Glutamatergic neuron (in vitro differentiated cells): ENCODE results near the gene FITM1. TPM values are rescaled to one million over a fixed set of nuclear protein-coding genes. Genes with fewer than 3 reads are reported as not detected.
A peak's percentile ranks its signal among the peaks of the same experiment; 100 is the strongest.

Source experiments
- DNase-seq: peaks from one replicate; pipeline ENCODE4 v3.0.0; 2022
- H3K27ac Mint-ChIP-seq: one replicate; pipeline ENCODE4 v1.8.0; 2020; ENCODE audit warnings: mild to moderate bottlenecking, mixed read lengths, inconsistent platforms; ENCODE audit not compliant: unreplicated experiment
- H3K27me3 Mint-ChIP-seq: one replicate; pipeline ENCODE4 v1.8.0; 2020; ENCODE audit warnings: mild to moderate bottlenecking, moderate library complexity, mixed read lengths, inconsistent platforms; ENCODE audit not compliant: unreplicated experiment
- H3K36me3 Mint-ChIP-seq: one replicate; pipeline ENCODE4 v1.8.0; 2020; ENCODE audit warnings: mild to moderate bottlenecking, mixed read lengths, inconsistent platforms; ENCODE audit not compliant: unreplicated experiment
- H3K4me1 Mint-ChIP-seq: one replicate; pipeline ENCODE4 v1.8.0; 2020; ENCODE audit warnings: mild to moderate bottlenecking, low read depth, mixed read lengths, inconsistent platforms; ENCODE audit not compliant: unreplicated experiment
- H3K4me3 Mint-ChIP-seq: one replicate; pipeline ENCODE4 v1.8.0; 2020; ENCODE audit warnings: mild to moderate bottlenecking, mixed read lengths, inconsistent platforms; ENCODE audit not compliant: unreplicated experiment
- H3K9me3 Mint-ChIP-seq: one replicate; pipeline ENCODE4 v1.8.0; 2020; ENCODE audit warnings: mild to moderate bottlenecking, moderate library complexity, mixed read lengths, inconsistent platforms; ENCODE audit not compliant: unreplicated experiment
- total RNA-seq: library from RNA; stranded (reverse); fragmentation: NEBNext Ultra II Directional; extraction: Animal tissue kit (Norgen Biotek cat#: 25700); gene quantifications from one replicate; pipeline ENCODE4 v1.2.1, GENCODE V29; 2021; ENCODE audit not compliant: unreplicated experiment
- TF ChIP-seq, protein P1 (sequence below): fragments of 200-600 bp; sonication (generic); IDR thresholded peaks from one replicate; pipeline ENCODE4 v1.5.0; 2021; ENCODE audit not compliant: partially characterized antibody, unreplicated experiment

FITM1 gene
- total RNA-seq, 1 donor from 2014 or later = 0.66 TPM

DNA sequence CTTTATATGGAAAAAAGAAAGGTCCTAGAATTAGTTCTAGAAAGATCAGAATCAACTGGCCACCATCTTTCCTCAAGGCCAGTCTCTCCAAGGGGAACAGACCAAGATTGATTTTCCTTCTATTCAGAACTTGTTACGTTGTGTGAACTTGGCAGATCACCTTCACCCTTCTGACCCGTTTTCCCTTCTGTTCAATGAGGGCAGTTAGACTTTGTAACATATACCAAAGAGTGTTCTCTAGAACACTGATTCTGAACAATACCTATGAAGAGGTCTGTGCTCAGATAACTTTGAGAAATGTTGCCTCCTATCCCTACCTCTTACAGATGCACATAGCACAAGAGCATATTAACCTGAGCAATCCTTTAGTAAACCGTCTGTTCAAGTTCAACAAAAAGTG is 47.0 kb upstream of the FITM1 start:
- peaks cover 28% of the 10 kb centered on the region for H3K27me3 Mint-ChIP-seq

DNA sequence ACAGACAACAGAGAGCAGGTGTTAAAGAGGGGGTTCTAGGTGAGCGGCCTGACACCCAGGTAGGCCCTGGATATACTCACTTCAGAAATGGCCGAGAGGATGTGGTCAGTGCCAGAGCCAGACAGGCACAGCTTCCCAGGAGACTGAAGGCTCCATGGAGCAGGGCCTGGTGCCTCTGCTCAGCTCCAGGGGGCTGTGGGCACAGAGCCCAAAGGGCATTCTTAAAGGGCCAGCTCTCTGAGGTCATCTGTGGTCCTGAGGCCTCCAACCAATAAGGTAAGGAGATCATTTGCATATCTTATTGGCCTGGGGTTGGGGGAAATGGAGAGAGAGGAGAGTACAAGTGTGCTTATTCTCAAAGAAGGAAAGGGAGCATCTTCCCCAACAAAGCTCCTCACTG is 46.0 kb upstream of the FITM1 start:
- Mint-ChIP-seq H3K27ac (peak overlapping the region; percentile 76), H3K4me1 (peaks cover 44% of the 10 kb centered on the region), H3K9me3 (peaks cover 31% of the 10 kb centered on the region), H3K27me3 (peaks cover 21% of the 10 kb centered on the region), H3K36me3 (peaks cover 10% of the 10 kb centered on the region), H3K4me3 (no peak overlapping the region)
- TF ChIP-seq, protein P1, sequence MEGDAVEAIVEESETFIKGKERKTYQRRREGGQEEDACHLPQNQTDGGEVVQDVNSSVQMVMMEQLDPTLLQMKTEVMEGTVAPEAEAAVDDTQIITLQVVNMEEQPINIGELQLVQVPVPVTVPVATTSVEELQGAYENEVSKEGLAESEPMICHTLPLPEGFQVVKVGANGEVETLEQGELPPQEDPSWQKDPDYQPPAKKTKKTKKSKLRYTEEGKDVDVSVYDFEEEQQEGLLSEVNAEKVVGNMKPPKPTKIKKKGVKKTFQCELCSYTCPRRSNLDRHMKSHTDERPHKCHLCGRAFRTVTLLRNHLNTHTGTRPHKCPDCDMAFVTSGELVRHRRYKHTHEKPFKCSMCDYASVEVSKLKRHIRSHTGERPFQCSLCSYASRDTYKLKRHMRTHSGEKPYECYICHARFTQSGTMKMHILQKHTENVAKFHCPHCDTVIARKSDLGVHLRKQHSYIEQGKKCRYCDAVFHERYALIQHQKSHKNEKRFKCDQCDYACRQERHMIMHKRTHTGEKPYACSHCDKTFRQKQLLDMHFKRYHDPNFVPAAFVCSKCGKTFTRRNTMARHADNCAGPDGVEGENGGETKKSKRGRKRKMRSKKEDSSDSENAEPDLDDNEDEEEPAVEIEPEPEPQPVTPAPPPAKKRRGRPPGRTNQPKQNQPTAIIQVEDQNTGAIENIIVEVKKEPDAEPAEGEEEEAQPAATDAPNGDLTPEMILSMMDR = no peak
- DNase-seq = no peak

More for the DNA sequence above, 47.0 kb upstream of the FITM1 start:
- Mint-ChIP-seq H3K27ac (no peak overlapping the region), H3K36me3 (peaks cover 10% of the 10 kb centered on the region), H3K4me1 (peaks cover 49% of the 10 kb centered on the region), H3K4me3 (no peak overlapping the region), H3K9me3 (peaks cover 36% of the 10 kb centered on the region)
- no peak for DNase-seq
- TF ChIP-seq, protein P1 = no peak

DNA sequence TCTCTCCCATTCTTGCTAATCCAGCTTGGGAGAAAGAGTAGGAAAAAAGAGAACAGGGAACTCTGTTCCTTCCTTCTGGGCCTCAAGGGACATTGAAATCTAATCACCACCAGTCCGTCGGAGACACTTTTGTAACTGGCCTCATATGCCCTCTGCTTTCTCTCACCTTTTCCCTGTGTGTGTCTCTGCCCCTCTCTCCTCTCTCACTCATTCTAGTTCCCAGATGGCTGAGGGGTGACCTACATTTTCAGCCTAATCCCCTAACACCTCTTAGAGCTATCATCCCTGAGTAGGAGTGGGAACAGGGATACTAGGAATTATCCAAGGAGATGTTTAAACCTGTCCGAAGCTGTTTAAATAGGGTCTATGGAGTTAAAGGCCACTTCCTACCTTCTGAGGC is 45.2 kb upstream of the FITM1 start:
- peaks cover 46% of the 10 kb centered on the region for H3K4me1 Mint-ChIP-seq
- DNase-seq = no peak
- TF ChIP-seq, protein P1 = no peak
- peak overlapping the region; percentile 39 for H3K4me3 Mint-ChIP-seq
- peaks cover 23% of the 10 kb centered on the region for H3K9me3 Mint-ChIP-seq
- peaks cover 13% of the 10 kb centered on the region for H3K27me3 Mint-ChIP-seq
- peak overlapping the region; percentile 76 for H3K27ac Mint-ChIP-seq
- H3K36me3 Mint-ChIP-seq = peaks cover 10% of the 10 kb centered on the region

DNA sequence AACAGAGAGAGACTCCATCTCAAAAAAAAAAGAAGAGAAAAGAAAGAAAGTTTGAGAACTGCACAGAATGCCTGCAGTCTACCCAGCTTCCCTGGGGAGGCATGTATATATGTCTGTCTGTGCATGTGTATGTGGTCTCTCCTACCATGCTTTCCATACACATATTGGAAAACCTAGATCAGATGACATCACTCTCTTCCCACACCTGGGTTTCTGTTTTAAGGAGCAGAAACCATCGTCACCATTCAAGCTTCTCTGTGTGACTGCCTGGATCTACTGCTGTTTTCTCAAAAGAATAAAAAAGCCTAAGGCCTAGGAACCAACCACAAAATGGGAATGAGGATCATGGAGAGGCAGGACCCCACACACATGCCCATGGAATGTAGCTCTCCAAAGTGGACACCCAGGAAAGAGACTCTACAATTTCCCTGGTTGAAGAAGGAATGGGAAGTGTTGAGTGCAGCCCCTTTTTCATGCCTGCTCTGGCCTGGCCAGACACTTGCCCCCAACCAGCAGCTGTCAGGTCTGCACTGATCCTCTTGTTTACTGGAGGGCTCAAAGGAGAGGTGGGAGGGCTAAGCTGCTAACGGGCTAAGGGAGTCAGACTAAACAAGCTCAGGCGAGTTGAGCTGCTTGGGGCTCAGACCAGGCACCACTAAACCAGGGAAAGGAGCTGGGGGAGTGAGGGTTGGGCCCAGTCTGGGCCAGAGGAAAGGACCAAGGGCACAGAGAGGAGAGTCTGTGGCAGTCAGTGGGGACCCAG is 44.1 kb upstream of the FITM1 start:
- Mint-ChIP-seq H3K36me3 (peaks cover 10% of the 10 kb centered on the region), H3K27ac (peak overlapping the region; percentile 49)

DNA sequence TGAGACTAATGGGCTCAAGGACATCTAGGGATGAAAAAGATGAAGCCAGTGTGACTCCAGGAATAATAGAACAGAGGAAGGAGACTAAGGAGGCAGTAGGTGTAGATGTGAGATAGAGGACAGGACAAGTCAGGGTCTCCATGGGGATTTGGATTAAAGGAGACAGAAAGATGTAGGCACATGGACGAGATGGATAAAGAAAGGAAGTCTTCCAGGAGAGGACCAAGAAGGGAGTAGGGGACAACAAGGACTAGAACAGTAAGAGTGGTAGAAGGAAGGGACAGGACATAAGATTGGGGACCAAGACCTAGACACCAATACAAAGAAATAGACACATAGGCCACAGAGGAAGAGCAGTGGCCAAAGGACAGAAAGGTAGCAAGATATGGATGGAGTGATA is 43.5 kb upstream of the FITM1 start:
- Mint-ChIP-seq H3K4me1 (peaks cover 44% of the 10 kb centered on the region), H3K4me3 (no peak overlapping the region)

More for the DNA sequence above, 44.1 kb upstream of the FITM1 start:
- TF ChIP-seq, protein P1 = no peak
- Mint-ChIP-seq H3K4me3 (no peak overlapping the region), H3K4me1 (peaks cover 47% of the 10 kb centered on the region), H3K27me3 (peaks cover 7% of the 10 kb centered on the region), H3K9me3 (peaks cover 19% of the 10 kb centered on the region)
- DNase-seq = no peak

More for the DNA sequence above, 43.5 kb upstream of the FITM1 start:
- TF ChIP-seq, protein P1 = no peak
- DNase-seq = no peak
- Mint-ChIP-seq H3K27ac (peak overlapping the region; percentile 8), H3K36me3 (peaks cover 10% of the 10 kb centered on the region), H3K27me3 (peaks cover 5% of the 10 kb centered on the region), H3K9me3 (peaks cover 16% of the 10 kb centered on the region)
